SH-SY5Y (cell line): ENCODE measurements around the gene PLSCR1.

Experiments used
- GATA2 ChIP-seq: IDR thresholded peaks from 2 replicates; pipeline ENCODE4 v1.6.1; 2011; ENCODE audit warnings: mild to moderate bottlenecking, low read depth, low read length
- GATA3 ChIP-seq: IDR thresholded peaks from 2 replicates; pipeline ENCODE4 v1.6.1; 2011; ENCODE audit warnings: low read depth, mild to moderate bottlenecking, low read length, moderate library complexity

DNA sequence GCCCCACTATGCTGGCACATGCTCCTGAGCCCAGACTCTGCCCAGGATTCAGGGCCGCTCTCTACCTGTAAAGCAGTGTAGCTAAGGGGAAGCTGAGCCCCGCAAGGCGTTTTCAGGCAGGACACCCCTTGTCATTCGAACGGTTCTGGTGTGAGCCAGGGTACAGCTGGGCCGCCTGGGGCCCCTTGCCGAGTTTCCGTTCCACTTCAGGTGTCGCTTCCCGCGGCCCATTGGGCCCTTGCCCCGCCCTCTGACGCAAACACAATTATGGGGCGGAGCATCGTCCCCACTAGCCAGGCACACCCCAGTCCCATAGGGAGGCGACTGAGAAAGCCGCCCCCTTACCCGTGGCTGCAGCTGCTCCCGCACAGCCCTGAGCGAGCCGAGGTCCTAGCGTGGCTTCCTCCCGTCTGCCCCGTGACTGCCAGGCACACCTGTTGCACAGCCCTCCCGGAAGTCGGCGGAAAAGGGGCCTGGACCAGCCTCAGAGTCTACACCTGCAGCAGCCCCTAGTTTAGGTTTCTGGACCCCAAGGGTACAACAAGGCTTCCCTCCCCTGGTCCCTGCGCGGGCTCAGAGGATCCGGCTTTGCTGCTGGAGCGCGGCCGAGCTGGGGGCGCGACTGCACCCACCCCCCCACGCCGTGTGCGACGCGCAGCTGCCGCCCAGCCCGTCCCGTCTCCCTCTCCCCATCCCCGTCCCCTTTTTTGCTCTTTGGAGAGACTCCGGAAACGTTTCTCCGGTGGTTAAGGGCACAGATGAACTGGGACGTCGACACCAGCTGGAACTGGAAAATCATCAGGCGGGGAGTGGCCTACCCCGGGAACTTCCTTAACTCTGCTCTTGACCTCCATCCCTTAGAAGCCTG, 75.0 kb downstream of the PLSCR1 start, which contains the start of gene PLSCR2:
- TF ChIP-seq GATA2 (no peak), GATA3 (no peak)
